ENCODE data around the gene ZKSCAN1. TPM values are rescaled to one million over a fixed set of nuclear protein-coding genes. Genes with fewer than 3 reads are reported as not detected.

ZKSCAN1 gene
- polyA plus RNA-seq, 3 donors, result 10.4 to 24.3 (median 10.7) TPM

DNA sequence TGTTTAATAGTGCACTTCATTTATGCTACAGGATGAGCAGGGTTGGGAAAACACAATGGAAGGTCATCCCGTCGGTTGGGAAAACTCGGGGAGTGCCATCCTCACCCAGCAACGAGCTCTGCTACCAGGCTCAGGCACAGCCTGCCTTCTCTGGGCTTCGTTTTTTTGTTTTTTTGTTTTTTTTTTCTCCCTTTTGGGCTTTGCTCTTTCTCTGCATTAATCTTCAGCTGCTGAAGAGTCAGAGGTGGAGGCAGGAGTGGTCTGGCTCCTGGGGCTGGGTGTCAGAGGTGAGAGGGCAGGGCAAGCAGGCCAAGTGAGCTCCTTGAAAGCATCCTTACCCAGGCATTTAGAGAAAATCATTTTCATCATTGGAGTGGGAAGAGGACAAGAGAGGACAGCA is 54.6 kb downstream of the ZKSCAN1 start:
- no peaks in the 10 kb centered on the region for H3K27me3 ChIP-seq (ENCODE audit: control insufficient read depth in 2 of 2, insufficient read depth in 2 of 2, low read length in 2 of 2)
- Mint-ChIP-seq H3K36me3 (peaks cover 56 to 77% of the 10 kb centered on the region in 2 donors), H3K4me1 (no peaks in the 10 kb centered on the region), H3K27ac (peak overlapping the region in 1 of 7 donors; percentile 27), H3K27me3 (ENCODE audit: low read depth in 3 of 3) (peaks cover 0 to 6% (median 0%) of the 10 kb centered on the region in 3 donors), H3K9me3 (peaks cover 29 to 43% (median 36%) of the 10 kb centered on the region in 7 donors), H3K4me3 (no peak overlapping the region)
- 92% methylated on average over 5 of the region's 5 CpGs for WGBS (ENCODE audit: insufficient coverage)
- H2AFZ ChIP-seq (ENCODE audit: insufficient read depth, low read depth, low read length, poor library complexity, severe bottlenecking), result no peak overlapping the region
- no peaks in the 10 kb centered on the region for H4K20me1 ChIP-seq (ENCODE audit: insufficient read depth, low read length)
- H3K79me2 ChIP-seq (ENCODE audit: insufficient read depth, low read length), result no peaks in the 10 kb centered on the region
- no peak overlapping the region for H3K9ac ChIP-seq (ENCODE audit: insufficient read depth, low read length, poor library complexity, severe bottlenecking)
- H3K4me1 ChIP-seq (ENCODE audit: control insufficient read depth in 1 of 2, insufficient read depth in 2 of 2, low read length in 2 of 2), result no peaks in the 10 kb centered on the region
- peaks cover 38 to 40% of the 10 kb centered on the region in 2 donors for H3K9me3 ChIP-seq (replicated peaks in 1 of 2; ENCODE audit: control insufficient read depth in 1 of 2, insufficient read depth in 1 of 2, low read length in 2 of 2)
- H3K4me2 ChIP-seq (replicated peaks; ENCODE audit: extremely low read depth, low read length, poor library complexity, severe bottlenecking), result no peak overlapping the region
- no peak for DNase-seq
- H3K36me3 ChIP-seq (replicated peaks in 1 of 2; ENCODE audit: control insufficient read depth in 1 of 2, insufficient read depth in 2 of 2, low read length in 2 of 2), result peaks cover 52 to 74% of the 10 kb centered on the region in 2 donors
- no peak overlapping the region for H3K27ac ChIP-seq (ENCODE audit: low read depth in 1 of 2, low read length in 2 of 2)
- TF ChIP-seq, protein P1, sequence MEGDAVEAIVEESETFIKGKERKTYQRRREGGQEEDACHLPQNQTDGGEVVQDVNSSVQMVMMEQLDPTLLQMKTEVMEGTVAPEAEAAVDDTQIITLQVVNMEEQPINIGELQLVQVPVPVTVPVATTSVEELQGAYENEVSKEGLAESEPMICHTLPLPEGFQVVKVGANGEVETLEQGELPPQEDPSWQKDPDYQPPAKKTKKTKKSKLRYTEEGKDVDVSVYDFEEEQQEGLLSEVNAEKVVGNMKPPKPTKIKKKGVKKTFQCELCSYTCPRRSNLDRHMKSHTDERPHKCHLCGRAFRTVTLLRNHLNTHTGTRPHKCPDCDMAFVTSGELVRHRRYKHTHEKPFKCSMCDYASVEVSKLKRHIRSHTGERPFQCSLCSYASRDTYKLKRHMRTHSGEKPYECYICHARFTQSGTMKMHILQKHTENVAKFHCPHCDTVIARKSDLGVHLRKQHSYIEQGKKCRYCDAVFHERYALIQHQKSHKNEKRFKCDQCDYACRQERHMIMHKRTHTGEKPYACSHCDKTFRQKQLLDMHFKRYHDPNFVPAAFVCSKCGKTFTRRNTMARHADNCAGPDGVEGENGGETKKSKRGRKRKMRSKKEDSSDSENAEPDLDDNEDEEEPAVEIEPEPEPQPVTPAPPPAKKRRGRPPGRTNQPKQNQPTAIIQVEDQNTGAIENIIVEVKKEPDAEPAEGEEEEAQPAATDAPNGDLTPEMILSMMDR (IDR thresholded peaks at IDR 0.05), result no peak
- intact Hi-C loops (cut with micrococcal nuclease), result no loop called here
- no peak overlapping the region for H3K4me3 ChIP-seq (replicated peaks in 1 of 3; ENCODE audit: low read depth in 2 of 3, low read length in 3 of 3)

DNA sequence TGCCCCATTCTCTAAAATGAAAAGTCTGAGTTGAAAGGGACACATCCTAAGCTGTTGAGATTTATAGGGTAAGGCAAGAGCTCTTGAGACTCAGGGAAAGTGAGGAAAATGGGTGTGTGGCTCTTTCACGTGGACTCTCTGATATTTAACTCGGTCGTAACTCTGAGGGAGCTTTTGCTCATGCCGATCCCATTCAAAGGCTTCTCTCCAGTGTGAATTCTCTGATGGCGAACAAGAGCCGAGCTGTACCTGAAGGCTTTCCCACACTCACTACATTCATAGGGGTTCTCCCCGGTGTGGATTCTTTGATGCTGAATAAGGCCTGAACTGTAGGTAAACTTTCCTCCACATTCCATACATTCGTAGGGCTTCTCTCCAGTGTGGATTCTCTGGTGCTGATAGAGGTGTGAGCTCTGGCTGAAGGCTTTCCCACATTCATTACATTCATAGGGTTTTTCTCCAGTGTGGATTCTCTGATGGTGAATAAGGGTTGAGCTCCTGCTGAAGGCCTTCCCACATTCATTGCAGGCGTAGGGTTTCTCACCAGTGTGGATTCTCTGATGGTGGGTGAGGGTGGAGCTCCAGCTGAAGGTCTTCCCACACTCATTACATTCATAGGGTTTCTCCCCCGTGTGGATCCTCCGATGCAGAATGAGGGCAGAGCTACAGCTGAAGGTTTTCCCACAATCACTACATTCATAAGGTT is 55.8 kb downstream of the ZKSCAN1 start:
- TF ChIP-seq, protein P1 (IDR thresholded peaks at IDR 0.05), result no peak
- H3K36me3 ChIP-seq (replicated peaks in 1 of 2; ENCODE audit: control insufficient read depth in 1 of 2, insufficient read depth in 2 of 2, low read length in 2 of 2), result peaks cover 63 to 78% of the 10 kb centered on the region in 2 donors
- no peaks in the 10 kb centered on the region for H3K27me3 ChIP-seq (ENCODE audit: control insufficient read depth in 2 of 2, insufficient read depth in 2 of 2, low read length in 2 of 2)
- Mint-ChIP-seq H3K27me3 (ENCODE audit: low read depth in 3 of 3) (peaks cover 0 to 6% (median 0%) of the 10 kb centered on the region in 3 donors), H3K27ac (no peak overlapping the region), H3K4me1 (no peaks in the 10 kb centered on the region), H3K36me3 (peaks cover 67 to 84% of the 10 kb centered on the region in 2 donors), H3K4me3 (no peak overlapping the region), H3K9me3 (peaks cover 31 to 48% (median 36%) of the 10 kb centered on the region in 7 donors)
- intact Hi-C loops (cut with micrococcal nuclease), result no loop called here
- WGBS (ENCODE audit: insufficient coverage), result no CpG with 5 or more reads among the region's 11 CpGs
- no peaks in the 10 kb centered on the region for H4K20me1 ChIP-seq (ENCODE audit: insufficient read depth, low read length)
- H3K4me3 ChIP-seq (replicated peaks in 1 of 3; ENCODE audit: low read depth in 2 of 3, low read length in 3 of 3), result peak overlapping the region in 1 of 3 experiments; percentile 12
- H3K27ac ChIP-seq (ENCODE audit: low read depth in 1 of 2, low read length in 2 of 2), result no peak overlapping the region
- peaks cover 38 to 40% of the 10 kb centered on the region in 2 donors for H3K9me3 ChIP-seq (replicated peaks in 1 of 2; ENCODE audit: control insufficient read depth in 1 of 2, insufficient read depth in 1 of 2, low read length in 2 of 2)
- H2AFZ ChIP-seq (ENCODE audit: insufficient read depth, low read depth, low read length, poor library complexity, severe bottlenecking), result no peak overlapping the region
- no peak overlapping the region for H3K9ac ChIP-seq (ENCODE audit: insufficient read depth, low read length, poor library complexity, severe bottlenecking)
- no peak for DNase-seq
- no peaks in the 10 kb centered on the region for H3K4me1 ChIP-seq (ENCODE audit: control insufficient read depth in 1 of 2, insufficient read depth in 2 of 2, low read length in 2 of 2)
- H3K4me2 ChIP-seq (replicated peaks; ENCODE audit: extremely low read depth, low read length, poor library complexity, severe bottlenecking), result no peak overlapping the region
- H3K79me2 ChIP-seq (ENCODE audit: insufficient read depth, low read length), result no peaks in the 10 kb centered on the region
